Neural progenitor cell (in vitro differentiated cells): ENCODE results near the gene ZNHIT6.

Experiments
- EZH2 ChIP-seq: fragments of 200-600 bp; sonication (generic); IDR thresholded peaks from 2 replicates; pipeline ENCODE4 v1.6.1; 2017; ENCODE audit warnings: antibody characterized with exemption, mild to moderate bottlenecking, moderate library complexity
- TF ChIP-seq, protein P1 (sequence below): fragments of 200-600 bp; sonication (generic); IDR thresholded peaks from 2 replicates; pipeline ENCODE4 v1.5.1; 2017; ENCODE audit warnings: antibody characterized with exemption, mild to moderate bottlenecking

DNA sequence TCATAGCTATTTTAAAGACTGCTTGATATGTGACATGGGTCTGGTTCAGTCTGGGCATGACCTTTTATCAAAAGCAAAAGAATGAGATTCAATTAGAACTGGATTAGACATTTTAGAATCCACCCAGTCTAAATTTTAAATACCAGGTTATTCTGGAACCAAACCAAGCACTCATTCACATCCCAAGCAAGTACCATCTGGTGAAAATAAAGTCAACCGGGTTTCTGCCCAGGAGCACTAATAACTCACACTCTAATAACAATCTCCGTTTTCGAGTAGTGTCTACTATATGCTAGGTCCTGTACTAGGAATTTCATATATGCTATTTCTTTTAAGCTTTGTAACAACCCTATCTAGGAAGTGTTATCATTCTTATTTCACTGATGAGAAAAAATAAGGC, 30.6 kb downstream of the ZNHIT6 start:
- TF ChIP-seq, protein P1, sequence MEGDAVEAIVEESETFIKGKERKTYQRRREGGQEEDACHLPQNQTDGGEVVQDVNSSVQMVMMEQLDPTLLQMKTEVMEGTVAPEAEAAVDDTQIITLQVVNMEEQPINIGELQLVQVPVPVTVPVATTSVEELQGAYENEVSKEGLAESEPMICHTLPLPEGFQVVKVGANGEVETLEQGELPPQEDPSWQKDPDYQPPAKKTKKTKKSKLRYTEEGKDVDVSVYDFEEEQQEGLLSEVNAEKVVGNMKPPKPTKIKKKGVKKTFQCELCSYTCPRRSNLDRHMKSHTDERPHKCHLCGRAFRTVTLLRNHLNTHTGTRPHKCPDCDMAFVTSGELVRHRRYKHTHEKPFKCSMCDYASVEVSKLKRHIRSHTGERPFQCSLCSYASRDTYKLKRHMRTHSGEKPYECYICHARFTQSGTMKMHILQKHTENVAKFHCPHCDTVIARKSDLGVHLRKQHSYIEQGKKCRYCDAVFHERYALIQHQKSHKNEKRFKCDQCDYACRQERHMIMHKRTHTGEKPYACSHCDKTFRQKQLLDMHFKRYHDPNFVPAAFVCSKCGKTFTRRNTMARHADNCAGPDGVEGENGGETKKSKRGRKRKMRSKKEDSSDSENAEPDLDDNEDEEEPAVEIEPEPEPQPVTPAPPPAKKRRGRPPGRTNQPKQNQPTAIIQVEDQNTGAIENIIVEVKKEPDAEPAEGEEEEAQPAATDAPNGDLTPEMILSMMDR: no peak
- no peak for TF ChIP-seq EZH2
